GM19240 (cell line): ENCODE results near the gene VPS35.
A peak's percentile ranks its signal among the peaks of the same experiment; 100 is the strongest.

ENCODE experiments used
- DNase-seq: peaks from one replicate; pipeline ENCODE4 v3.0.0; 2011; ENCODE audit warnings: low spot score; ENCODE audit not compliant: insufficient read length

Gene VPS35

GRCh38 chr16:46688654-46689364, at the start of gene VPS35:
VPS35 (minus strand) TSS chr16:46689178; CDS start chr16:46689133, 45 bp downstream.
- peak; percentile 77 for DNase-seq

- DNase-seq = no peak
These were observed 48.7 kb upstream of the VPS35 start for GRCh38 chr16:46737621-46738214.

GRCh38 chr16:46736695-46737094, 47.7 kb upstream of the VPS35 start:
- no peak for DNase-seq

GRCh38 chr16:46733319-46733830, 44.4 kb upstream of the VPS35 start:
- DNase-seq = no peak

- no peak for DNase-seq
These were observed 43.6 kb upstream of the VPS35 start for GRCh38 chr16:46732561-46732960.

- DNase-seq = no peak
These were observed 42.9 kb upstream of the VPS35 start for GRCh38 chr16:46731691-46732555.

- DNase-seq = no peak
These were observed 42.1 kb upstream of the VPS35 start for GRCh38 chr16:46730801-46731690.

GRCh38 chr16:46730126-46730525, 41.1 kb upstream of the VPS35 start:
- DNase-seq = no peak

GRCh38 chr16:46729326-46729995, 40.5 kb upstream of the VPS35 start:
- no peak for DNase-seq

GRCh38 chr16:46728806-46729205, 39.8 kb upstream of the VPS35 start:
- DNase-seq = no peak

- DNase-seq = no peak
These were observed 38.7 kb upstream of the VPS35 start for GRCh38 chr16:46727630-46728029.

GRCh38 chr16:46727184-46727583, 38.2 kb upstream of the VPS35 start:
- DNase-seq = no peak

- no peak for DNase-seq
These were observed 32.9 kb upstream of the VPS35 start for GRCh38 chr16:46721885-46722284.

- DNase-seq = no peak
These were observed 31.6 kb upstream of the VPS35 start for GRCh38 chr16:46720619-46721018.

GRCh38 chr16:46719528-46719927, 30.6 kb upstream of the VPS35 start:
- no peak for DNase-seq

GRCh38 chr16:46718214-46718613, 29.2 kb upstream of the VPS35 start:
- no peak for DNase-seq

GRCh38 chr16:46717692-46718091, 28.7 kb upstream of the VPS35 start:
- DNase-seq = no peak

GRCh38 chr16:46715769-46716305, 26.9 kb upstream of the VPS35 start:
- DNase-seq = no peak

GRCh38 chr16:46714797-46715591, 26.0 kb upstream of the VPS35 start:
- DNase-seq = no peak
